HEK293 (cell line): ENCODE measurements around the gene ANKRD33B.

Experiments
- KLF10 ChIP-seq: fragments of 450-650 bp; IDR thresholded peaks from 2 replicates; pipeline ENCODE4 v1.5.1; 2018; ENCODE audit warnings: missing biosample characterization, mild to moderate bottlenecking, missing genetic modification characterization
- SCRT1 ChIP-seq: fragments of 450-650 bp; formaldehyde crosslinking; IDR thresholded peaks from 2 replicates; pipeline ENCODE4 v1.5.1; 2016; ENCODE audit warnings: missing biosample characterization, missing genetic modification characterization, borderline replicate concordance
- SETDB1 ChIP-seq: IDR thresholded peaks from one replicate; pipeline ENCODE4 v1.6.1; 2017; ENCODE audit warnings: mild to moderate bottlenecking, low read length, moderate library complexity, mixed read lengths; ENCODE audit not compliant: insufficient read length
- YY2 ChIP-seq: fragments of 450-650 bp; formaldehyde crosslinking; IDR thresholded peaks from 2 replicates; pipeline ENCODE4 v1.5.1; 2016; ENCODE audit warnings: missing biosample characterization, missing genetic modification characterization
- ZNF121 ChIP-seq: fragments of 450-650 bp; formaldehyde crosslinking; IDR thresholded peaks from 2 replicates; pipeline ENCODE4 v1.5.1; 2016; ENCODE audit warnings: missing biosample characterization, missing genetic modification characterization
- ZNF184 ChIP-seq: fragments of 450-650 bp; IDR thresholded peaks from 2 replicates; pipeline ENCODE4 v1.5.1; 2018; ENCODE audit warnings: missing biosample characterization, mild to moderate bottlenecking, missing genetic modification characterization
- ZNF19 ChIP-seq: fragments of 450-650 bp; formaldehyde crosslinking; IDR thresholded peaks from 2 replicates; pipeline ENCODE4; 2016; ENCODE audit warnings: missing biosample characterization, missing genetic modification characterization, low read depth
- ZNF211 ChIP-seq: fragments of 450-650 bp; formaldehyde crosslinking; IDR thresholded peaks from 2 replicates; pipeline ENCODE4 v1.5.1; 2016; ENCODE audit warnings: low read depth, missing biosample characterization, missing genetic modification characterization
- ZNF24 ChIP-seq: fragments of 450-650 bp; formaldehyde crosslinking; IDR thresholded peaks from 2 replicates; pipeline ENCODE4 v1.5.1; 2016; ENCODE audit warnings: missing biosample characterization, missing genetic modification characterization
- ZNF394 ChIP-seq: fragments of 450-650 bp; formaldehyde crosslinking; IDR thresholded peaks from 2 replicates; pipeline ENCODE4 v1.5.1; 2016; ENCODE audit warnings: missing biosample characterization, missing genetic modification characterization, mild to moderate bottlenecking, moderate library complexity, borderline replicate concordance
- ZNF404 ChIP-seq: fragments of 450-650 bp; formaldehyde crosslinking; IDR thresholded peaks from 2 replicates; pipeline ENCODE4 v1.5.1; 2017; ENCODE audit warnings: missing biosample characterization, missing genetic modification characterization
- ZNF423 ChIP-seq: fragments of 450-650 bp; formaldehyde crosslinking; IDR thresholded peaks from 2 replicates; pipeline ENCODE4 v1.5.1; 2016; ENCODE audit warnings: missing biosample characterization, missing genetic modification characterization
- ZNF596 ChIP-seq: fragments of 450-650 bp; IDR thresholded peaks from 2 replicates; pipeline ENCODE4 v1.5.0; 2018; ENCODE audit warnings: missing biosample characterization, mild to moderate bottlenecking, missing genetic modification characterization, moderate library complexity
- ZNF600 ChIP-seq: fragments of 450-650 bp; formaldehyde crosslinking; IDR thresholded peaks from 2 replicates; pipeline ENCODE4 v1.5.1; 2016; ENCODE audit warnings: missing biosample characterization, missing genetic modification characterization
- ZNF624 ChIP-seq: fragments of 450-650 bp; formaldehyde crosslinking; IDR thresholded peaks from 2 replicates; pipeline ENCODE4 v1.5.1; 2017; ENCODE audit warnings: missing biosample characterization, missing genetic modification characterization
- ZNF776 ChIP-seq: fragments of 450-650 bp; formaldehyde crosslinking; IDR thresholded peaks from 2 replicates; pipeline ENCODE4 v1.5.0; 2017; ENCODE audit warnings: missing biosample characterization, missing genetic modification characterization, borderline replicate concordance
- ZSCAN16 ChIP-seq: fragments of 450-650 bp; formaldehyde crosslinking; IDR thresholded peaks from 2 replicates; pipeline ENCODE4 v1.5.1; 2016; ENCODE audit warnings: missing biosample characterization, missing genetic modification characterization
- TF ChIP-seq, protein P1 (sequence below): fragments of 450-650 bp; formaldehyde crosslinking; IDR thresholded peaks from 2 replicates; pipeline ENCODE4 v1.5.1; 2016; ENCODE audit warnings: missing biosample characterization, missing genetic modification characterization
- TF ChIP-seq, protein P2 (sequence below): fragments of 450-650 bp; formaldehyde crosslinking; IDR thresholded peaks from 2 replicates; pipeline ENCODE4 v1.5.1; 2016; ENCODE audit warnings: missing biosample characterization, missing genetic modification characterization
- TF ChIP-seq, protein P3 (sequence below): fragments of 450-650 bp; formaldehyde crosslinking; IDR thresholded peaks from 2 replicates; pipeline ENCODE4 v1.5.1; 2016; ENCODE audit warnings: missing biosample characterization, missing genetic modification characterization
- TF ChIP-seq, protein P4 (sequence below): fragments of 450-650 bp; formaldehyde crosslinking; IDR thresholded peaks from 2 replicates; pipeline ENCODE4 v1.5.1; 2016; ENCODE audit warnings: missing biosample characterization, missing genetic modification characterization
- TF ChIP-seq, protein P5 (sequence below): fragments of 450-650 bp; formaldehyde crosslinking; IDR thresholded peaks from 2 replicates; pipeline ENCODE4 v1.5.1; 2016; ENCODE audit warnings: missing biosample characterization, missing genetic modification characterization
- TF ChIP-seq, protein P6 (sequence below): fragments of 450-650 bp; formaldehyde crosslinking; IDR thresholded peaks from 2 replicates; pipeline ENCODE4 v1.5.1; 2017; ENCODE audit warnings: missing biosample characterization, missing genetic modification characterization
- TF ChIP-seq, protein P7 (sequence below): fragments of 450-650 bp; formaldehyde crosslinking; IDR thresholded peaks from 2 replicates; pipeline ENCODE4 v1.5.1; 2016; ENCODE audit warnings: missing biosample characterization, missing genetic modification characterization
- TF ChIP-seq, protein P8 (sequence below): fragments of 450-650 bp; IDR thresholded peaks from 2 replicates; pipeline ENCODE4 v1.5.1; 2018; ENCODE audit warnings: missing biosample characterization, mild to moderate bottlenecking, missing genetic modification characterization

Gene ANKRD33B

DNA sequence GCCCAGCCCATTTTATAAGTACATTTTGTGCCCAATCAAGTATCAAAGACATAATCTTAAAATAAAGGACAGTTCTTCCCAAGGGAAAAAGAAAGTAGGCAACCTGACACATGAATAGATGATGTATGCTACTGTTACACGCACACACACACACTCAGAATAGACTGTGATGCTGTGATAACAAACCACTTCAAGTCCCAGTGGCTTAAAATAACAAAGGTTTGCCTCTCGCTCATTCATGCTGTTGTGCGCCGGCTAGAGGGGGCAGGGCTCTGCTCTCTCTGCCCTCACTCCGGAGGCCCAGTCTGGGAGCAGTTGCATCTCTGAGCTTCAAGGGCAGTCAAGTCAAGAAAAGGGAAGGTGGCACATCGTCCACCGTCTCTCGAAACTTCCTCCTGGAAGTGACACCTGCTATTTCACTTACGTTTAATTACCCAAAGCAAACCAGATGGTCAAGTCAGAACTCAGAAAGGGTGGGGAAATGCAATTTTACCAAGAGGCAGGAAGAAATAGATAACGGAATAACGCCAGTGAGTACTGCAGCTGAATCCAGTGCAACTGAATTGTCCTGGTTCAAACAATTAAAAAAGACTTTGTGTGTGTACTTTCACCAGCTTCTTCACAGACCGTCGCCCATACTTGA, 43.3 kb downstream of the ANKRD33B start (continued):
- TF ChIP-seq, protein P1, sequence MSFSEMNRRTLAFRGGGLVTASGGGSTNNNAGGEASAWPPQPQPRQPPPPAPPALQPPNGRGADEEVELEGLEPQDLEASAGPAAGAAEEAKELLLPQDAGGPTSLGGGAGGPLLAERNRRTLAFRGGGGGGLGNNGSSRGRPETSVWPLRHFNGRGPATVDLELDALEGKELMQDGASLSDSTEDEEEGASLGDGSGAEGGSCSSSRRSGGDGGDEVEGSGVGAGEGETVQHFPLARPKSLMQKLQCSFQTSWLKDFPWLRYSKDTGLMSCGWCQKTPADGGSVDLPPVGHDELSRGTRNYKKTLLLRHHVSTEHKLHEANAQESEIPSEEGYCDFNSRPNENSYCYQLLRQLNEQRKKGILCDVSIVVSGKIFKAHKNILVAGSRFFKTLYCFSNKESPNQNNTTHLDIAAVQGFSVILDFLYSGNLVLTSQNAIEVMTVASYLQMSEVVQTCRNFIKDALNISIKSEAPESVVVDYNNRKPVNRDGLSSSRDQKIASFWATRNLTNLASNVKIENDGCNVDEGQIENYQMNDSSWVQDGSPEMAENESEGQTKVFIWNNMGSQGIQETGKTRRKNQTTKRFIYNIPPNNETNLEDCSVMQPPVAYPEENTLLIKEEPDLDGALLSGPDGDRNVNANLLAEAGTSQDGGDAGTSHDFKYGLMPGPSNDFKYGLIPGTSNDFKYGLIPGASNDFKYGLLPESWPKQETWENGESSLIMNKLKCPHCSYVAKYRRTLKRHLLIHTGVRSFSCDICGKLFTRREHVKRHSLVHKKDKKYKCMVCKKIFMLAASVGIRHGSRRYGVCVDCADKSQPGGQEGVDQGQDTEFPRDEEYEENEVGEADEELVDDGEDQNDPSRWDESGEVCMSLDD (tag by site-specific recombination): 0 out of 2 replicates have a peak, but pooled peaks have one; percentile 27
- no peak for TF ChIP-seq SETDB1
- TF ChIP-seq SCRT1 (tag by site-specific recombination): peak; percentile 62
- peak; percentile 95 for TF ChIP-seq ZNF24 (tag by site-specific recombination)
- TF ChIP-seq ZNF423: 0 out of 2 replicates have a peak, but pooled peaks have one; percentile 54
- TF ChIP-seq ZNF624 (tag by site-specific recombination): no peak
- TF ChIP-seq, protein P2, sequence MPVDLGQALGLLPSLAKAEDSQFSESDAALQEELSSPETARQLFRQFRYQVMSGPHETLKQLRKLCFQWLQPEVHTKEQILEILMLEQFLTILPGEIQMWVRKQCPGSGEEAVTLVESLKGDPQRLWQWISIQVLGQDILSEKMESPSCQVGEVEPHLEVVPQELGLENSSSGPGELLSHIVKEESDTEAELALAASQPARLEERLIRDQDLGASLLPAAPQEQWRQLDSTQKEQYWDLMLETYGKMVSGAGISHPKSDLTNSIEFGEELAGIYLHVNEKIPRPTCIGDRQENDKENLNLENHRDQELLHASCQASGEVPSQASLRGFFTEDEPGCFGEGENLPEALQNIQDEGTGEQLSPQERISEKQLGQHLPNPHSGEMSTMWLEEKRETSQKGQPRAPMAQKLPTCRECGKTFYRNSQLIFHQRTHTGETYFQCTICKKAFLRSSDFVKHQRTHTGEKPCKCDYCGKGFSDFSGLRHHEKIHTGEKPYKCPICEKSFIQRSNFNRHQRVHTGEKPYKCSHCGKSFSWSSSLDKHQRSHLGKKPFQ (tag by site-specific recombination): peak; percentile 86
- TF ChIP-seq ZNF211 (tag by site-specific recombination): no peak
- TF ChIP-seq ZNF394 (tag by site-specific recombination): no peak
- TF ChIP-seq, protein P3, sequence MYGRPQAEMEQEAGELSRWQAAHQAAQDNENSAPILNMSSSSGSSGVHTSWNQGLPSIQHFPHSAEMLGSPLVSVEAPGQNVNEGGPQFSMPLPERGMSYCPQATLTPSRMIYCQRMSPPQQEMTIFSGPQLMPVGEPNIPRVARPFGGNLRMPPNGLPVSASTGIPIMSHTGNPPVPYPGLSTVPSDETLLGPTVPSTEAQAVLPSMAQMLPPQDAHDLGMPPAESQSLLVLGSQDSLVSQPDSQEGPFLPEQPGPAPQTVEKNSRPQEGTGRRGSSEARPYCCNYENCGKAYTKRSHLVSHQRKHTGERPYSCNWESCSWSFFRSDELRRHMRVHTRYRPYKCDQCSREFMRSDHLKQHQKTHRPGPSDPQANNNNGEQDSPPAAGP (tag by site-specific recombination): peak; percentile 87
- TF ChIP-seq, protein P4, sequence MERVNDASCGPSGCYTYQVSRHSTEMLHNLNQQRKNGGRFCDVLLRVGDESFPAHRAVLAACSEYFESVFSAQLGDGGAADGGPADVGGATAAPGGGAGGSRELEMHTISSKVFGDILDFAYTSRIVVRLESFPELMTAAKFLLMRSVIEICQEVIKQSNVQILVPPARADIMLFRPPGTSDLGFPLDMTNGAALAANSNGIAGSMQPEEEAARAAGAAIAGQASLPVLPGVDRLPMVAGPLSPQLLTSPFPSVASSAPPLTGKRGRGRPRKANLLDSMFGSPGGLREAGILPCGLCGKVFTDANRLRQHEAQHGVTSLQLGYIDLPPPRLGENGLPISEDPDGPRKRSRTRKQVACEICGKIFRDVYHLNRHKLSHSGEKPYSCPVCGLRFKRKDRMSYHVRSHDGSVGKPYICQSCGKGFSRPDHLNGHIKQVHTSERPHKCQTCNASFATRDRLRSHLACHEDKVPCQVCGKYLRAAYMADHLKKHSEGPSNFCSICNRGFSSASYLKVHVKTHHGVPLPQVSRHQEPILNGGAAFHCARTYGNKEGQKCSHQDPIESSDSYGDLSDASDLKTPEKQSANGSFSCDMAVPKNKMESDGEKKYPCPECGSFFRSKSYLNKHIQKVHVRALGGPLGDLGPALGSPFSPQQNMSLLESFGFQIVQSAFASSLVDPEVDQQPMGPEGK (tag by site-specific recombination): peak; percentile 57
- TF ChIP-seq ZNF404 (tag by site-specific recombination): no peak
- TF ChIP-seq ZNF184 (tag by site-specific recombination): peak; percentile 27; the same call in 1 of the 2 replicates
- 0 out of 2 replicates have a peak, but pooled peaks have one; percentile 45 for TF ChIP-seq ZNF121
- TF ChIP-seq ZNF19 (tag by site-specific recombination): no peak
- peak; percentile 83 for TF ChIP-seq KLF10 (tag by site-specific recombination)
- TF ChIP-seq, protein P5, sequence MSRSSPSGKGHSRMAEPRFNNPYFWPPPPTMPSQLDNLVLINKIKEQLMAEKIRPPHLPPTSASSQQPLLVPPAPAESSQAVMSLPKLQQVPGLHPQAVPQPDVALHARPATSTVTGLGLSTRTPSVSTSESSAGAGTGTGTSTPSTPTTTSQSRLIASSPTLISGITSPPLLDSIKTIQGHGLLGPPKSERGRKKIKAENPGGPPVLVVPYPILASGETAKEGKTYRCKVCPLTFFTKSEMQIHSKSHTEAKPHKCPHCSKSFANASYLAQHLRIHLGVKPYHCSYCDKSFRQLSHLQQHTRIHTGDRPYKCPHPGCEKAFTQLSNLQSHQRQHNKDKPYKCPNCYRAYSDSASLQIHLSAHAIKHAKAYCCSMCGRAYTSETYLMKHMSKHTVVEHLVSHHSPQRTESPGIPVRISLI (tag by site-specific recombination): 0 out of 2 replicates have a peak, but pooled peaks have one; percentile 50
- peak; percentile 83; the same call in 1 of the 2 replicates for TF ChIP-seq ZNF600 (tag by site-specific recombination)
- TF ChIP-seq ZSCAN16 (tag by site-specific recombination): peak; percentile 97
- no peak for TF ChIP-seq ZNF776
- TF ChIP-seq, protein P6, sequence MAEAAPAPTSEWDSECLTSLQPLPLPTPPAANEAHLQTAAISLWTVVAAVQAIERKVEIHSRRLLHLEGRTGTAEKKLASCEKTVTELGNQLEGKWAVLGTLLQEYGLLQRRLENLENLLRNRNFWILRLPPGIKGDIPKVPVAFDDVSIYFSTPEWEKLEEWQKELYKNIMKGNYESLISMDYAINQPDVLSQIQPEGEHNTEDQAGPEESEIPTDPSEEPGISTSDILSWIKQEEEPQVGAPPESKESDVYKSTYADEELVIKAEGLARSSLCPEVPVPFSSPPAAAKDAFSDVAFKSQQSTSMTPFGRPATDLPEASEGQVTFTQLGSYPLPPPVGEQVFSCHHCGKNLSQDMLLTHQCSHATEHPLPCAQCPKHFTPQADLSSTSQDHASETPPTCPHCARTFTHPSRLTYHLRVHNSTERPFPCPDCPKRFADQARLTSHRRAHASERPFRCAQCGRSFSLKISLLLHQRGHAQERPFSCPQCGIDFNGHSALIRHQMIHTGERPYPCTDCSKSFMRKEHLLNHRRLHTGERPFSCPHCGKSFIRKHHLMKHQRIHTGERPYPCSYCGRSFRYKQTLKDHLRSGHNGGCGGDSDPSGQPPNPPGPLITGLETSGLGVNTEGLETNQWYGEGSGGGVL: peak; percentile 86
- TF ChIP-seq, protein P7, sequence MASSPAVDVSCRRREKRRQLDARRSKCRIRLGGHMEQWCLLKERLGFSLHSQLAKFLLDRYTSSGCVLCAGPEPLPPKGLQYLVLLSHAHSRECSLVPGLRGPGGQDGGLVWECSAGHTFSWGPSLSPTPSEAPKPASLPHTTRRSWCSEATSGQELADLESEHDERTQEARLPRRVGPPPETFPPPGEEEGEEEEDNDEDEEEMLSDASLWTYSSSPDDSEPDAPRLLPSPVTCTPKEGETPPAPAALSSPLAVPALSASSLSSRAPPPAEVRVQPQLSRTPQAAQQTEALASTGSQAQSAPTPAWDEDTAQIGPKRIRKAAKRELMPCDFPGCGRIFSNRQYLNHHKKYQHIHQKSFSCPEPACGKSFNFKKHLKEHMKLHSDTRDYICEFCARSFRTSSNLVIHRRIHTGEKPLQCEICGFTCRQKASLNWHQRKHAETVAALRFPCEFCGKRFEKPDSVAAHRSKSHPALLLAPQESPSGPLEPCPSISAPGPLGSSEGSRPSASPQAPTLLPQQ (tag by site-specific recombination): peak; percentile 77
- TF ChIP-seq, protein P8, sequence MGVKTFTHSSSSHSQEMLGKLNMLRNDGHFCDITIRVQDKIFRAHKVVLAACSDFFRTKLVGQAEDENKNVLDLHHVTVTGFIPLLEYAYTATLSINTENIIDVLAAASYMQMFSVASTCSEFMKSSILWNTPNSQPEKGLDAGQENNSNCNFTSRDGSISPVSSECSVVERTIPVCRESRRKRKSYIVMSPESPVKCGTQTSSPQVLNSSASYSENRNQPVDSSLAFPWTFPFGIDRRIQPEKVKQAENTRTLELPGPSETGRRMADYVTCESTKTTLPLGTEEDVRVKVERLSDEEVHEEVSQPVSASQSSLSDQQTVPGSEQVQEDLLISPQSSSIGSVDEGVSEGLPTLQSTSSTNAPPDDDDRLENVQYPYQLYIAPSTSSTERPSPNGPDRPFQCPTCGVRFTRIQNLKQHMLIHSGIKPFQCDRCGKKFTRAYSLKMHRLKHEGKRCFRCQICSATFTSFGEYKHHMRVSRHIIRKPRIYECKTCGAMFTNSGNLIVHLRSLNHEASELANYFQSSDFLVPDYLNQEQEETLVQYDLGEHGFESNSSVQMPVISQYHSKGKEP (tag by site-specific recombination): peak; percentile 71; the same call in 1 of the 2 replicates
- TF ChIP-seq YY2 (tag by site-specific recombination): no peak
- peak; percentile 89 for TF ChIP-seq ZNF596 (tag by site-specific recombination)
